SK-N-SH (cell line): ENCODE results near the gene PPP1R18. TPM values are rescaled to one million over a fixed set of nuclear protein-coding genes. Genes with fewer than 3 reads are reported as not detected.

ENCODE experiments used
- ELF1 ChIP-seq: IDR thresholded peaks from 2 replicates; pipeline ENCODE4 v1.4.0; 2012
- EZH2phosphoT487 ChIP-seq: fragments of 200-600 bp; sonication (generic); IDR thresholded peaks from 2 replicates; pipeline ENCODE4 v1.6.1; 2017; ENCODE audit warnings: low read depth, mixed run types, mild to moderate bottlenecking, antibody characterized with exemption, moderate library complexity, borderline replicate concordance
- IRF3 ChIP-seq: fragments of 150-350 bp; IDR thresholded peaks from 2 replicates; pipeline ENCODE4 v1.6.1; 2016; ENCODE audit warnings: mild to moderate bottlenecking, low read depth, low read length
- MEF2A ChIP-seq: IDR thresholded peaks from 2 replicates; pipeline ENCODE4 v1.4.0; 2012; ENCODE audit warnings: low read depth, borderline replicate concordance
- NFIC ChIP-seq: IDR thresholded peaks from 2 replicates; pipeline ENCODE4 v1.4.0; 2012; ENCODE audit warnings: borderline replicate concordance
- RAD21 ChIP-seq: IDR thresholded peaks from 2 replicates; pipeline ENCODE4 v1.6.1; 2012; ENCODE audit warnings: mild to moderate bottlenecking, low read length
- RCOR1 ChIP-seq: fragments of 150-350 bp; IDR thresholded peaks from 2 replicates; pipeline ENCODE4 v1.6.1; 2017; ENCODE audit warnings: antibody characterized with exemption, low read length
- REST ChIP-seq: IDR thresholded peaks from 2 replicates; pipeline ENCODE4 v1.6.1; 2012; ENCODE audit warnings: mild to moderate bottlenecking, low read depth, low read length, moderate library complexity
- TCF12 ChIP-seq: IDR thresholded peaks from 2 replicates; pipeline ENCODE4 v1.4.0; 2012
- YY1 ChIP-seq: IDR thresholded peaks from 2 replicates; pipeline ENCODE4 v1.4.0; 2012; ENCODE audit warnings: low read depth, mild to moderate bottlenecking
- polyA plus RNA-seq, 3 experiments: library from polyadenylated mRNA; depleted of rRNA; stranded (reverse); fragments of >200 nt; gene quantifications; 2 replicates each; pipeline ENCODE4 v1.2.3, GENCODE V29; 2012
- TF ChIP-seq, protein P1 (sequence below): IDR thresholded peaks from 2 replicates; pipeline ENCODE4 v1.4.0; 2012; ENCODE audit warnings: low read depth, borderline replicate concordance
- TF ChIP-seq, protein P2 (sequence below): IDR thresholded peaks from 2 replicates; pipeline ENCODE4 v1.4.0; 2012; ENCODE audit warnings: low read depth, borderline replicate concordance

The PPP1R18 gene
- polyA plus RNA-seq, 1 of the 3 experiments (the other 2 are of a cell fraction) = 73.2 TPM

GRCh38 chr6:30672445-30673253 lies 13.8 kb downstream of the PPP1R18 start, which contains the start of gene DHX16 (continued):
- 0 out of 2 replicates have a peak, but pooled peaks have one; percentile 29 for TF ChIP-seq MEF2A
- TF ChIP-seq IRF3 = no peak
- TF ChIP-seq RCOR1 = peak; percentile 90
- TF ChIP-seq EZH2phosphoT487 = no peak
- TF ChIP-seq NFIC = no peak
- TF ChIP-seq, protein P1, sequence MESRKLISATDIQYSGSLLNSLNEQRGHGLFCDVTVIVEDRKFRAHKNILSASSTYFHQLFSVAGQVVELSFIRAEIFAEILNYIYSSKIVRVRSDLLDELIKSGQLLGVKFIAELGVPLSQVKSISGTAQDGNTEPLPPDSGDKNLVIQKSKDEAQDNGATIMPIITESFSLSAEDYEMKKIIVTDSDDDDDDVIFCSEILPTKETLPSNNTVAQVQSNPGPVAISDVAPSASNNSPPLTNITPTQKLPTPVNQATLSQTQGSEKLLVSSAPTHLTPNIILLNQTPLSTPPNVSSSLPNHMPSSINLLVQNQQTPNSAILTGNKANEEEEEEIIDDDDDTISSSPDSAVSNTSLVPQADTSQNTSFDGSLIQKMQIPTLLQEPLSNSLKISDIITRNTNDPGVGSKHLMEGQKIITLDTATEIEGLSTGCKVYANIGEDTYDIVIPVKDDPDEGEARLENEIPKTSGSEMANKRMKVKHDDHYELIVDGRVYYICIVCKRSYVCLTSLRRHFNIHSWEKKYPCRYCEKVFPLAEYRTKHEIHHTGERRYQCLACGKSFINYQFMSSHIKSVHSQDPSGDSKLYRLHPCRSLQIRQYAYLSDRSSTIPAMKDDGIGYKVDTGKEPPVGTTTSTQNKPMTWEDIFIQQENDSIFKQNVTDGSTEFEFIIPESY = peak; percentile 94
- TF ChIP-seq RAD21 = peak; percentile 66
- TF ChIP-seq, protein P2, sequence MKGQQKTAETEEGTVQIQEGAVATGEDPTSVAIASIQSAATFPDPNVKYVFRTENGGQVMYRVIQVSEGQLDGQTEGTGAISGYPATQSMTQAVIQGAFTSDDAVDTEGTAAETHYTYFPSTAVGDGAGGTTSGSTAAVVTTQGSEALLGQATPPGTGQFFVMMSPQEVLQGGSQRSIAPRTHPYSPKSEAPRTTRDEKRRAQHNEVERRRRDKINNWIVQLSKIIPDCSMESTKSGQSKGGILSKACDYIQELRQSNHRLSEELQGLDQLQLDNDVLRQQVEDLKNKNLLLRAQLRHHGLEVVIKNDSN = no peak
- TF ChIP-seq TCF12 = peak; percentile 27; the same call in 1 of the 2 replicates
- peak; percentile 90 for TF ChIP-seq ELF1
- TF ChIP-seq YY1 = peak; percentile 78; the same call in 1 of the 2 replicates
- TF ChIP-seq REST = peak; percentile 18; the same call in 1 of the 2 replicates
- TF ChIP-seq, all 33 proteins: peak for 19
